Measurements from ENCODE around the gene MAML1.

MAML1 gene

DNA sequence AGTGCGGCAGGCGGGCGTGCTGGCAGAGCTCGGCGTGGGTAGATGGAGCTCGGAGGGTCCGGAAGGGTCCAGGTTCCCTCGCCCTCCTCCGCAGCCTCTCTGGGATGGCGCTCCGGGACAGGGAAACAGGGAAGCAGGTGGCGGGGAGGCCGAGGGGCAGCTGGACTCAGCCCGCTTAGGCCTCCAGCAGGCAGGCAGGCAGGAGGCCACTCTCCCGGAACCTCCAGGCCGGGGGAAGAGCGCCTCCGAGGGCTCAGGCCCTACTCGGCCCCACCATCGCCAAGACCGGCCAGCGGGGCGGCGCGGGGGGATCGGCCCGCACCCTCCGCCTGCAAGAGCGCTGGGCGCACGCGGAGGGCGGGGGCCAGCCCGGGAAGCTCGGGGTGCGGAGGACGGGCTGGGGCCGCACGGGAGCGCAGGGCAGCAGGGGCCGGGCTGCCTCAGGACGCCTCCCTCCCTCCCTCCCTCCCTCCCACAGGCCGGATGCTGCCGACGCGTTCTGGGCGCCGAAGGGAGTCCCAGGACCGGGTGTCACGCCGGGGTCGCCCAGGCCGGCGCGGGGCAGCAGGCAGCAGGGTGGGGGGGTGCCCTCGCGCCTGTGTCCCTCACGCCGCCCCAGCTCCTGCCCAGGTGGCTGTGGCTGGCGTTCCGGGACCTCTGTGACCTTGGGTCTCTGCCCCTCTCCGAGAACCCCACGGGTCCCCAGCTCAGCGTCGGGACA, 73.1 kb downstream of the MAML1 start:
- DNase-seq = no peak

DNA sequence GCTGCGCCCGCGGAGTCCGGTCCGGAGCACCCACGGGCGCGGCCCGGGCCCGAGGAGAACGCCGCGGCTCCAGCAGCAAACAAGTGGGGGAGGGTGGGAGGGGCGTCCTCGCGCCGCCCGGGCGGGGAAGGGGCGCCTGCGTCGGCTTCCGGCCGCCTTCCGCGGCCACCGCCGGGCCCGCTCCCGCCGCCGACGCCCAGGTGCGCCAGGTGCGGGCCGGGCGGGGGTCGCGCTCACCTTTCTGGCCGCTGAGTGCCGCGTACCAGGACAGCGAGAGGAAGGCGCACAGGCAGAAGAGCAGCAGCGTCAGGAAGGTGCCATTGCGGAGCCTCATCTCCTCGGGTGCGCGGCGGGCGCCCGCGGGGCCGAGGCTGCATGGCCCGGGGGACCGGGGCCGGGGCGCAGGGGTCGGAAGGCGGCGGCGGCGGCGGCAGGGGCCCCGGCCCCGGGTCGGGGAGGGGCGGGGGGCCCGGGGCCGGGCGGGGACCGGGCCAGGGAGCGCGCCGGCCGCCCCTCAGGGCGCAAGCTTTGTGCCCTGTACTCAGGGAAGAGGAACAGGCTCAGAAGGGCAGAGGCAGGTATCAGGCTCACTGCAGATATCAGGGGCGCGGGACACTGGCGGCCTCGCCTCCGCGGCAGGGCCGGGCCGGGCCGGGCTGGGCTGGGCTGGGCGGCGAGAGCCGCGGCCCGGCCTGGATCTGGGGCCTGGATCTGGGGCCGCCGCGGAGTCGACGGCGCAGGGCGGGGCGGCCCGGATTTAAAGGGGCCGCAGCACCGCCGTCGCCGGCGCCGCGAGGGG, 73.8 kb downstream of the MAML1 start, which contains the start of gene MGAT4B:
Gene MGAT4B (minus strand): TSS at position 617 of the 799 bp plus-strand sequence. CDS start 283 bp downstream, at position 334.
- peak; percentile 87 for DNase-seq

DNA sequence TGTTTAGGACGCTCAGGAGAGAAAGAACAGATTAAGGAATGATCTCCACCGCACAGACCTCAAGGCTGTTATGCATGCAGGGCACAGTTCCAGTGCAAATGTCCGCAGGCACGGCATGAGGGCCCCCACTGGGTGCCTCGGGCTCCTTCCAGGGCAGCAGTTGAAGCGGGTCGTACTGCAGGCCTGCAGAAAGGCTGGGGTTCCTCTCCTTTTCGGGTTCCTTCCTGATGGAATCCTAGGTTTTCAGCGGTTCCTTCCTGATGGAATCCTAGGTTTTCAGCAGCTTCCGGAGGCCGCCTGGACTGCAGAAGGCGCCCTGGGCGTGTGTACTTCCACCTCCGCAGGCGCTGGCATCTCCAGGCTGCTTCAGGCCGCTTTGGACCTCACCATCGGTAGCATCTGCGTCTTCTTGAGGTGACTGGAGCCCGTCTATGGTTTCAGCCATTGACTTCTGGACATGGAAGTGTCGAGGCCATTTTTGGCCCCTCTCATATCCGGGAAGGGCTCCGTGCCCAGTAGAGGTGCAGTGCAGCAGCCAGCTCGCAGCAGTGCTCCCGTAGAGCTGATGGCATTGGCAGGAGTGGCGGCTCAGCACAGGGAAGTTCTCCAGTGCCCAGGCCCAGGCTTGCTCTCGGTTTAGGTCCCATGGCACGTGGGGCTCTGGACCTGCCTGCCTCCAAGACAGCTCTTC, 79.7 kb downstream of the MAML1 start:
- no peak for DNase-seq

DNA sequence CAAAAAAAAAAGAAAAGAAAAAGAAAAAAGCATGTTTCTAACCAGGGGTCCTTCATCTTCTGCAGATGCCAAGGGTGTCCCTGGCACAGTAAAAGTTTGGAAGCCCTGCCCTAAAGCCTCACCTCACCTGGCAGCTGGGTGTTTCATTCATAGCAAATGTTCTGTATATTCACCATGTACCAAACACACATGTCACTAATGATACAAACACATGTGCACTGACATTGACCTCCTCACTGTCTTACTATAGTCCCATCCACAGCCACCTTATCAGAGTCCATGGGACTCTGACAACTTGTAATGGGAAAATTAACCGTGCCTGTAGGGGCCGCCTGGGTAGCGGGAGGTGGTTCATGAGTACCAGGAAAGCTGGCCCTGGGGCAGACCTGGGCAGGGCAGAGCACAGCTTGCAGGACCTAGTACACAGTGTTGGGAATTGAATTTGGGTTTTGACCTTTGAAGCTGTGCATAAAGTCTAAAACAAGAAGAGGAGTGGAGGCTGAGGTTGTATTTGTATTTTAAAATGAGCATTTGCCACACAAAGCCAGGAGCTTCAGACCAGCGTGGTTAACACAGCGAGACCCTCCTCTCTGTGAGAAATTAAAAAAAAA, 80.5 kb downstream of the MAML1 start:
- DNase-seq = no peak

DNA sequence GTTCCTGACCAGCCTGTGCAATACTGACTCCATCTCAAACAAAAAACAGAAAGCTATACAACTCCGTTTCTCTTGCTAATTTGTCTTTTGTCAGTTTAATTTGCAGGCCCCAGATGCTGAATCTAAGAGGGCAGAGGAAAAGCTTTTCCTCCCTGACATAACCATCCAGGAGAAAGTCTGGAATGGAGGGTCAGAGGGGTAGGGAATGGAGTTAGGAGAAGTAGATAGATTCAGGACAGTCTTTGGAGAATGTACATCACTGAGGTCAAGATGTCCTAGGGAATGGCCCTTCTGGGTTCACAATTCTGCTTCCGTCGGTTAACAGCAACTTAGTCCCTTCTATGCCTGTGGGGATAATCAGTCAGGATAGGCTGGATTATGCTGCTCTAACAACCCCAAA, 81.5 kb downstream of the MAML1 start:
- no peak for DNase-seq

DNA sequence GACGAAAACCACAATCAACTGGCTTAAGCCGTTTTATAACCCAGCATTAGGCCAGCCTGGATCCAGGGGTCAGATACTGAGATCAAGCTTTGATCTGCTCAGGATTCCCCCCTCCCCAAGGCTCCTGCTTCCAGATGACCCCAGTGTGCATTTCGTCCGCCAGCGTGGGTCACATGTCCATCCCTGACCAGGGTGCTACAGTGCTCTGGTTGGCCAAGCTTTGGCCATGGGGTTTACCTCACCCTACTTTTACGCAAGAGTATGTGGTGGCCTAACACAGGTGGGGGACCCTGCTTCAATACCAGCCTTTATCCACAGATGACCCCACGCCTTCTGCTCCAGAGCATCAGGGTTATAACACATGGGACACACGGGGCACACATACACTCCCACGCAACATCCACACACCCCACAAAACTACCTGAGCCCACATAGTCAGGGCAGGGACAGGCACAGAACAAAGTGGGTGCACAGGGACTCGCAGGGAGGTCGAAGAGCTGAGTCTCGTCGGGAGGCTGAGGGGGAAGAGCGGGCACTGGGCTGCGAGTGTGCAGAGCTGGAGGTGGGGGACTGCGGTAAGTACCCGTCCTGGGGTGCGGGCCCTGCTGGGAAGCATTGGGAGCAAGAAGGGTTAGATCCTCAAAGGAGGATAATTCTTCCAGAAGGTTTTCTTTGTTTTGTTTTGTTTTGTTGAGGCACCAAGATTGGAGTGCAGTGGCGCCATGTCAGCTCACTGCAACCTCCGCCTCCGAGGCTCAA, 83.0 kb downstream of the MAML1 start:
- DNase-seq = no peak

DNA sequence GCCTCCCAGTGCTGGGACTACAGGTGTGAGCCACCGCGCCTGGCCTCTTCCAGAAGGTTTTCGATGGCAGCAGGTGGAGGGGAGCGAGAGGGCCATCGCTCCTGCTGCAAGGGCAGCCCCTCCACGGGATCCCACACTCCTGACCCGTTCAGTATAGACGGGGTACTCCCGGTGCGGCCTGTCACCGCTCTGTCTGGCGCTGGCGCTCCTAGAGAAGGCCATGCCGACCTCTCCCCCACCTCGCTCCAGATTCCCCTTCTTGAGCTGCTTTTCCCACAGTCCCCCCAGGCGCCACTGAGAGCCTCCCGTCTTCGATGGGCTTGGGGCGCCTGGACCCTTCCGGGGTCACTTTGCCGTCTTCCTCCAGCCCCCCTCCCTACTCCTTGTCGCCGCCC, 83.8 kb downstream of the MAML1 start:
- no peak for DNase-seq

DNA sequence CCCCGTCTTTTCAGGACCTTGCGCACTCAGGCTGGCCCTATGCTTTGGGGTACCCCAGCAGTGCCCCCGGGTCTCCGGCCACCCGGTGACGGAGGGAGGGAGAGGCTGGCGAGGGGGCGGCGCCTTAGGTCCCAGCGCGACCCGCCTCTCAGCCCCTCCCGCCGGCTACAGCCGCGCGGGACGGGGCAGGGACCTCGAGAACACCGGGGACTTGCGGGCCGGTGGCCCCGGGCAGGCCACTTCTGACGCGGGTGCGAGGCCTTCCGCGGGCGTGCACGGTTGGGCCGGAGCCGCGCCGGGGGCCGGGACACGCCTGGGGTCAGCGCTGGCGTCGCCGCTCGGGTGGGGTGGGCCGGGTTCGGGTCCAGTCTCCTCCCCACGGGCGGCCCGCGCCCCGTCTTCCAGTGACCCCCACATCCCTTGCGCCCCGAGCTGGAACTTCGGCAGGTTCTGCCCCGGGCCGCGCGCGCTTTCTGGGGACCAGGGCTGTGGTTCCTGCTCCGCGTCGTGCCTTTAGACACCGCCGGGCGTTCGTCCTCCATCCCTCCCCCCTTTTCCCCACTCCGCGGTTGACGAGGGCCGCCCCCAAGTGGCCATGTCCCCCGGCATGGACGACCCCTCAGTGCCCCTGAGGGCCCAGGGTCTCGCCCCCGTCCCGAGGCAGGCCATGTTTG, 84.3 kb downstream of the MAML1 start:
- no peak for DNase-seq

DNA sequence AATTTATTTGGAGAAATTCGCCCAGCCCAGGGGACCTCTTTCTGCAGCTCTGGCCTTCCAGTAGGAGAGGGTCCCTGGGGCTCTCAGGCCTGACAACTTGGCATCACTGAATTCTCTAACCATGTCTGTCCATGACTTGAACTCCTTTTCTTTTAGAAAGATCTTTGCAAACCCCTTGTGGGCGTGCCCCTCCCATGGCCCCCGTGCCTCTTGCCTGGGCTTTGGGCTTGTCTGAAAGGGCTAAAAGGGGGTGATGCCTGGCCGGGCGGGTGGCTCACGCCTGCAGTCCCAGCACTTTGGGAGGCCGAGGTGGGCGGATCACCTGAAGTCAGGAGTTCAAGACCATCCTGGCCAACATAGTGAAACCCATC, 84.8 kb downstream of the MAML1 start:
- no peak for DNase-seq

DNA sequence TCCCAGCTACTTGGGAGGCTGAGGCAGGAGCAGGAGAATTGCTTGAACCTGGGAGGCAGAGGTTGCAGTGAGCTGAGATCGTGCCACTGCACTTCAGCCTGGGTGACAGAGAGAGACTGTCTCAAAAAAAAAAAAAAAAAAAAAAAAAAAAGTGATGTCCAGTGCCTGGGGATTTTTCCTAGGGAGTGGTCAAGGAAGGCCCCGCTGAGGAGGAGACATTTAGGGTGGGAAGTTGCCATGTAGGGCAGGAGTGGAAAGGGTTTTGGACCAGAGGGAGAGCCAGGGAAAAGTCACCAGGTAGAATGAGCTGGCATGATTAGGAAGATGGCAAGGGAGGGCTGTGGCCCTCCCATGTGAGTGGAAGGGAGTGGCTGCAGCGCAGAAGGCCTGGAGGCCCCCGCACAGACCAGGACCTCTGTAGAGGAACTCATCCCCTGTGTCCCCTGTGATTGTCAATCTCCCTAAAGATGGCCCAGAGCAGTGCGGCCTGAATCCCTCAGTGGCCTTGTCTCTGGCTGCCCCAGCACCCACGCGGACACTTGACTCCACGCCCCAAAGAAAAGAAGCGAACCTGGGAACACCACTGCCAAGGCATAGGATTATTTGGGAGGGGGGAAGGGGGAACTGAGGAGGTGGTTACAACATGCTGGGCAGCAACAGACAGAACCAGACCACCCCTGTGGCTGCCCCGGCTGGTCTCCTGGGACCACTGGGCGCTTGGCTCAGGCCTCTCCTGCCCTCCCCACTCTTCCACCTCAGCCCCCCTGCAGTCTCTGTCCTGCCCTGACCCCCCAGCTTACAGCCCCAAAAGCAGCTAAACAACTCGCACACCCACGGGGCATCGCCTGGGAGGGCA, 85.5 kb downstream of the MAML1 start:
- no peak for DNase-seq

DNA sequence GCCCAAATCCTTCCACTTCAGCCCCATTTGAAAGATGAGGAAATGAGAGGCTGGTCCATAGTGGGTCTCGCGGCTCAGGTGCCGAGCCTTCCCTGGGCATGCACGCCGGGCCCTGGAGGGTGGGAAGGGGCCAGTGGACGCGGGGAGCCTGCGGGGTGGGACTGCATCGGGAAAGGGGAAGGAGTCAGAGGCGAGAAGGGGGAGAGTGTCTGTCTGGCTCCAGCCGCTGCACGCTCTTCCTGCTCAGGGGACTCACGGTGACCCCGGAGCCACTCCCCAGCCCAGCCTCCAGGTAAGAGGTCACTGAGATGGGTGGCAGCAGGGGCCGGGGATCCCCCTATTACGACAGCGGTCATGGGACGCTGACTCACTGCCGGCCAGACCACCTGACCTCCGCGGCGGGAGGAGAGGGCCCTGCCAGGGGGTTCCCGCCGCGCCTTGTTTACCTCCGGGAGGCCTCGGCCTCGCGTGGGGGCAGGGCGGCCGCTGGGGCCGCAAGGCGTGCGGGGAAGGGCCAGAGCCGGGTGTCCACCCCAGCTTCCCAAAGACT, 86.2 kb downstream of the MAML1 start:
- DNase-seq = peak; percentile 96

DNA sequence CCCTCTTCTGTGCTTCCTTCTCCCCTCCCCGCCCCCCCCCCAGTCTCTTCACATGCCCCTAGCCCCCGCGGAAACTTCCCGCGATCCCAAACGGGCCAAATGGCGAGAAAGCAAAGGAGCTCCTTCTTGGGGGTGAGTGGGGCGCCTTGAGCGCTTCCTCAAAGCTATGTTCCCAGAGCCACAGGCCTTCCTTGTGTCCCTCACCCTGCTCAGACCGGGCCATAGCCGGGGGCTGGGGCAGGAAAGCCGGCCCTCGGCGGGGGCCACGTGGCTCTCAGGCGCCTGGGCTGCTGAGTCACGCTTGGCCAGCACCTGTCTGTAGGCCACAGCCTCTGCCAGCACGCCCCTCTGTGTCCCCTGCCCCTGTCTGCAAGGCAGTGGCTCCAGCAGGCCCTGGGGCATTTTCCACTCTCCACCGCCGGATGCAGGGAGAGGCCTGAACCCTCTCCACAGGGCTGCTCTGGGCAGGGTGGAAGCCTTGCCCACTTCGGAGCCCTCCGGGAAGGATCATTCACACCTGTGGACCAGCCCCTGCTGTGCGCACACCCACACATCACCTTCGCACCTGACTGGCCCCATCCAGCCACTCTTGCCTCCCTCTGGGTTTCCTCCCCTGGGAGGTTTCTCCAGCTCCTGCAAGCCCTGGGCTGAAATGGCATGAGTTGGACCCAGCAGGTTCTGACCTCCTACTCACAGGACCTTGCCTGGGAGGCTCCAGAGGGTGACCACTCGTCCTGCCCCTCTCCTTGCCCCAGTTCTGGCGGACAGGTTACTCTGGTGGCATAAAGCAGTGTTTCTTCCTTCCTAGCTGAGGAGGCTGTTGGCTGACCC, 86.9 kb downstream of the MAML1 start:
- peak; percentile 83 for DNase-seq

DNA sequence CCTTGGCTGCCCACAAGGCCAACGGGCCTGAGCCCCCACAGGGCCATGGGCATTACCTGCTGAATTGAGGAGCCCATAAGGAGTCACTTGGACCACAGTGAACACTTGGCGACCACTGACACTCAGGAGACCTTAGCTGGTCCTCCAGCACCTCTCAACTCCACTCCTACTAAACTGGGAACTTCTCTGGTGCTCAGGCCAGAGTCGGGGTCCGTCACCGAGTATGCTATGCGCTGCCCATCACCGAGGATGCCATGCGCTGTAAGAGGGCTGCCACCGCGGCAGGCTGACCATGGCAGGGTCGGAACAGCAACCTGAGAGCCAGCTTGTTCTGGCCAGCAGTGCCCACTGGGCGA, 87.5 kb downstream of the MAML1 start:
- DNase-seq = no peak

DNA sequence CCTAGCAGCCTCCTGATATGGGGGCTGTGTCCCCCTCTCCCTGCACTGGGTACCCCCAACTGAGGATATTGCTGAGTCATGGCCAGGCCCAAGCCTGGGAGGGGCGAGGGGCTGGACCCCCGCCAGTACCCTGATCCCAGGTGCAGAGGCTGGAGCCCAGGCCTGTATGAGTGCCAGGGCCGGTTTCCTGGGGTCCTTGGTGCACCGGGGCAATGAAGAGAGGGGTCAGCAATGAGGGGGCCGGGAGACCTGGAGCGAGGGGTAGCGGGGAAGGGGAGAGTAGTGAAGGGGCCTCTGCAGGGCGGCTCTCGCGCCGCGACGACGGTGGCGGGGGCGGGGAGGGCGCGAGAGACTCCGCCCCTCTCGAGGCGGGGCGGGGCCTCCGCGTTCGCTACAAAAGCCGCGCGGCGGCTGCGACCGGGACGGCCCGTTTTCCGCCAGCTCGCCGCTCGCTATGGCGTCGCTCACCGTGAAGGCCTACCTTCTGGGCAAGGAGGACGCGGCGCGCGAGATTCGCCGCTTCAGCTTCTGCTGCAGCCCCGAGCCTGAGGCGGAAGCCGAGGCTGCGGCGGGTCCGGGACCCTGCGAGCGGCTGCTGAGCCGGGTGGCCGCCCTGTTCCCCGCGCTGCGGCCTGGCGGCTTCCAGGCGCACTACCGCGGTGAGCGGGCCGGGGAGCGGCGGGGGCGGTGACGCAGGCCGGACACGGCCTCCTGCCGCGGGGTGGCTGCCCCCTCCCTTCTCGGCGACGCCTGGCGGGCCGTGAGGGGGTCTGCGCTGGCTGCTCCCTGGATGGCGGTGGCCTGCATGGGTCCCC, 88.1 kb downstream of the MAML1 start, which contains the start of gene SQSTM1:
Gene SQSTM1 (plus strand): TSS at position 423 of the 815 bp plus-strand sequence. CDS start 32 bp downstream, at position 455.
- DNase-seq = peak; percentile 93

DNA sequence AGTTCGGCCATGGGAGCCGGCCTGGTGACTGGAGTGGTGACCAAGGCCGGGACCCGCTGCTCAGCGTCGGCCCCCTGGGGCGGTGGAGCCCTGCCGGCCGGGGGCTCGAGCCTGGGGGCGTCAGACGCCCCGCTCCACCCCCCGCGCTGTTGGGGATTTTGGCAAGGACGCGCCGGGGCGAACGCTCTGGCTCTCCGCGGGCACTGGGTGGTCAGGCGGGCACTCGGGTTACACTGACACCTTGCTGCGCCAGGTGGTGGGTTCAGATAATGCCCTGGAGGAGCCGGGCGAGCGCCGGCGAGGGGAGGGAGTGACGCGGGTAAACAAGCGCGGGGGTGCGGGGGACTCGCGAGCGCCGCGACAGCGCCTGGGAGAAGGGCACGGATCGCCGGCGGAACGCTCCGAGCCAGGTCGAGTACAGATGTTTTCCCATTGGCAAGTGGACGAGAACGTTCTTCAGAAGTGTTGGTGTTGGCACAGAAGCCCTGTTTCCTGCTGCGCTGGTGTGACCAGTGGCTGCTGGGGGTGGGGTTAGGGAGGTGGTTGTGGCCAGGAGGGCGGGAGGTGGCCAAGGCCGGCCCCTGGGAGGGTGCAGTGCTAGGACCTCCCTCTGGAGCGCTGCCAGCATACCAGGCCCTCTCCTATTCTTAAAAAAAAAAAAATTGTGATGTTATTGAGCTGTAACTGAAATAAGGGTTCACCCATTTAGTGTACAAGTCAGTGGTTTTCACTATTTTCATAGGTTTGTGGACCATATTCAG, 88.9 kb downstream of the MAML1 start:
- peak; percentile 95 for DNase-seq

DNA sequence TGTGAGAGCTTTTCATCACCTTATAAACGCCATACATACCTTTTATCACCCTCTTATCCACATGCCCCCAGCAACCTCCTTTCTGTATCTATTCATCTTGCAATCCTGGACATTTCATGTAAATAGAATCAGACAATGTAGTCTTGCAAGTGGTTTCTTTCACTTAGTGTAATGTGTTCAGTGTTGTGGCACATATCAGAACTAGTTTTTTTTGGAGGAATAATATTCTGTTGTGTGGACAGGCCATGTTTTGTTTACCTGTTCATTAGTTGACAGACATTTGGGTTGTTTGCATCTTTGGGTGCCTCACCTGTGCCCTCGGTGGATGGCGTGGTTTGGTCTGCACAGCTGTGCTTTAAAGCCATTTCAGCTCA, 89.4 kb downstream of the MAML1 start:
- DNase-seq = no peak

DNA sequence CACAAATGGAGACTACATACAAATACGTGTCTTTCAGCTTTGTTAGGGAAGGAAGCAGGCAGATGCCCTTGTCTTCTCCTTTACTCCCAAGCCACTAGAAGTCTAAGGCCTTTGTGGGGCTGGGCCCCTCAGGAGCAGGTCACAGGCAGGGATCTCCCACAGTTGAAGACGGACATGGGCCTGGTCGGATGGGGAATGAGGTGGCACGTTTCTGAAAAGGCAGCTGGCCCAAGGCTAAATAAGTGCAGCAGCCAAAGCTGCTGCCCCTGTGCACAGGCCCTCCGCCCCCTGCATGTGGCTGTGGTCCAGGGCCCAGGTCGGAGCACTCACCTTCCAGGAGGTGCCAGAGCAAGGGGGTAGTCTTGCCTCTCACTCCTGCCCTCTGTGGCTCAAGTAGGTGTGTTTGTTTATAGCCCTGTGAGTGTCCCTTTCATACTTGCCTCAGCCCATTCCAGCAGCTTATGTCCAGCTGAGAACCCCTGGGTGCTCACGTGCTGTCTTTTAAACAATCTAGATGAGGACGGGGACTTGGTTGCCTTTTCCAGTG, 89.9 kb downstream of the MAML1 start:
- DNase-seq = peak; percentile 62
